Medulla oblongata (tissue), 1 donor: ENCODE data around the gene ARF1.

ENCODE experiments used
- DNase-seq: peaks from one replicate; pipeline ENCODE4 v3.0.0-alpha.2; 2015; ENCODE audit errors: extremely low spot score

ARF1 gene

DNA sequence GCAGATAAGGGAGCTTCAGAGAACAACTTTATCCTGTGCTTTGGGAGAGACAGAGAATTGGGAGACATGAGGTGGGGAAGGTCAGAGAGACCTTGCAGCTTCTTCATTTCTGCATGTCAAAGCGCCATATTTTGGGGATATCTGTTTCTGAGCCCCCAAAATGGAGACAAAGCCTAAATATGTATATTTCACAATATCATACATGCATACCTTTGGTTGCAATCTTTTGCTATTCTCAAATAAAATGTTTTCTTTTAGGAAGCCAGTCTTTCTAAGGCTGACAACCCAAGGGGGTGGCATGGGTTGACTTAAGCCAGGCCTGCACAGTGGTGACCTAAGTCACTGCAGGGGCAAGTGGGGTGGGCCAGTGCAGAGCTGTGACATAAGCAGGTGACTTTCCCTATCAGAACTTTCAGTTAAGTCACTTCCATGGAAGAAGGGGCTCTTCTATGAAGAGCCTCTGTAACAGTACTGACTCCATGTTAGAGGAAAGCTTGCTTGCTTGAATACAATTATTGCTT, 40.5 kb downstream of the ARF1 start:
- no peak for DNase-seq

DNA sequence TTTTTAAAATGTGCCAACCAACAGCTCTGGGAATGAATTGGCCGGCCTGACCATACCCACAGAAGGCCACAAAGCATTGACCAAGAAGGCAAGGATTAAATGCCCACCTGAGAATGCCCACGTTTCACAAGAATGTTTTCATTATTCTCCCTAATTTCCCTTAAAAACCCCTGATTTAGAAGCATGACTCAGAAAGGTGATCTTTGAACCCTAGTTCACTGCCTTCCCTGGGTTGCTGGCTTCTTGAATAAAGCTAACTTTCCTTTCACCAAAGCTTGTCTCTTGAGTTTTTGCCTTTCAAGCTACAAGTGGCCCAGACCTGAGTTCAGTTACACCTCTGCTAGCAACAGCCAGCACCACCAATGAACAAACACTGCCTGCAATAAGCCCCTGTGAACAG, 41.0 kb downstream of the ARF1 start:
- no peak for DNase-seq

DNA sequence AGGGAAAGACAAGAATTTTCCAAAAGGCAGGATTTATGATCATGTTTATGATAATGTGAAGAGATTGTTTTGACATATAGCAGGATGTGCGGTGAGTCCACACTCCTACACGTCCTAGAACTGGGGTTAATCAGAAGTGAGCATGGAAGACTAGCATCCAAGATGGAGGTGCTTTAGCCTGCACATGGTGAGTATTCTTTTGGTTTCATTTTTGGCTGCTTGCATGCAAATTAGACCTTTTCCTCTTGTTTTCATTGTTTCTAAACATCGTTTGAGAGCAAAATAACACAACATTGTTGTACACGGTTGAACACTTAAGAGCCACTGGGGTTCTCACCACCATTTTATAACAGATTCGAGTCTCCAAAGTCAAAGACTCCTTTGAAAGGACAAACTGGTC, 42.7 kb downstream of the ARF1 start:
- DNase-seq: no peak

DNA sequence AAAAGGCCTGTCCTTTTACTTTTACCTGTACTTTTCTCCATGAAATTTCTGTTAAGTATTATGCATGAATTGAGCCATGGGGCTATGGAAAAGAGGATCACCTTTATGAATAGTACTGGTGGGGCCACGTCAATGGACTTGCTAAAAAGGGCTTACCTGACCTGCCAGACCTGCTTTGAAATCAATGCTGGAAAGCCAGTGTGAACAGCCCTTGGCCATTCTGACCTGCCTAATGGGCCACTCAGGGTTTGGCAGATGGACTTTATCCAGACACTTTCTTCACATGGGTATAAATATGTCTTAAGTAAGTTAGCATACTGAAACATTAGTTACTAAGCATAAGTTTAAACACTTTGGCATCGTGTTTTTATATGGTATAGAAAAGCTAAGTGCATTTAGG, 49.3 kb downstream of the ARF1 start:
- DNase-seq: no peak

DNA sequence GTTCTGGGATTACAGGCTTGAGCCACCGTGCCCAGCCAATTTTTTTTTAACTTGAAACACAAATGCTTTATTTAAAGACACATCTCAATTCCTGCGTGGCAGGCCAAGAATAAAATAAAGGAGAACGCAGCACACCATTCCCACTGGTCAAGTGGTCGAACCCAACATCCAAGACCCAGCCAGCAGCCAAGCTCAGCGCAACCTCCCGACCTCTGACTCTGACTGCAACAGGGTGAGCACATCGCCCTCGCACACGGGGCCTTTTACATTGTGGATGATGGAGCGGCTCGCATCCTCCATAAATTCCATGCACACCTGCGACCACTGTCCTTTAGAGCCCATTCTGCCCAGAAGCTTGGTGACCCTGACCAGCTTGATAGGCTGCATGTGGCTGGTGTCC, 52.1 kb downstream of the ARF1 start:
- DNase-seq: no peak

DNA sequence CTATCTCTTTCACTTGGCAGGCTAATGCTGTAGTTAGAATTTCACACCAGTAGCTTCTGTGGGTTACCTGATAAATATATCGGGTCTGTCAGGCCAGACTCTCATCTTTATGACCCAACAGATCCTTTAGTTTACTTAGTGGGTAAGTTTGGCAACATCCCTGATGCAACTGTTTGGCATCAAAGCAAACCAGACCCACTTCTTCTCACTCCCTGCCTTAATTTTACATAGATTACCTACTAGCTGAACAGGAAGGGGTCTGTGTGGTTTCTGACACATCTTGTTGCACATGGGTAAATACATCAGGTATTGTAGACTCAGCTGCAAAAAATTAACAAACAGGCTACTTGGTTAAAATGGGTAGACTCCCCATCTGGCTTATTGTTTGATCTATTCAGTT, 54.4 kb downstream of the ARF1 start:
- no peak for DNase-seq

DNA sequence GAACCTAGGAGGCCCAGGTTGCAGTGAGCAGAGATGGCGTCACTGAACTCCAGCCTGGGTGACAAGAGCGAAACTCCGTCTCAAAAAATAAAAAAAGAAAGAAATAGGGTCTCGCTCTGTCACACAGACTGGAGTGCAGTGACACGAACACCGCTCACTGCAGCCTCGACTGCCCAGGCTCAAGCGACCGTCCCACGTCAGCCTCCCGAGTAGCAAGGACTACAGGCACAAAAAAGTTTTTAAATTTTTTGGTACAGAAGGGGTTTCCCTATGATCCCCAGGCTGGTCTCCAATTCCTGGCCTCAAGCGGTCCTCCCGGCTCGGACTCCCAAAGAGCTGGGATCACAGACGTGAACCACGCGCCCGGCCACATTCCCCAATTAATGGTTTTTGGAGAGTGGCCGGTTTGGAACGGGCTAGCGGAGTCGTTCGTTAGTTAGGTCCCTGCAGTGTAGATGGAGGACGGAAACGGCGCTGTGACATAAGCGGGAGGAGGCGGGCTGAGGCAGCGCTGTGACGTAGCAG, 57.0 kb downstream of the ARF1 start:
- no peak for DNase-seq

DNA sequence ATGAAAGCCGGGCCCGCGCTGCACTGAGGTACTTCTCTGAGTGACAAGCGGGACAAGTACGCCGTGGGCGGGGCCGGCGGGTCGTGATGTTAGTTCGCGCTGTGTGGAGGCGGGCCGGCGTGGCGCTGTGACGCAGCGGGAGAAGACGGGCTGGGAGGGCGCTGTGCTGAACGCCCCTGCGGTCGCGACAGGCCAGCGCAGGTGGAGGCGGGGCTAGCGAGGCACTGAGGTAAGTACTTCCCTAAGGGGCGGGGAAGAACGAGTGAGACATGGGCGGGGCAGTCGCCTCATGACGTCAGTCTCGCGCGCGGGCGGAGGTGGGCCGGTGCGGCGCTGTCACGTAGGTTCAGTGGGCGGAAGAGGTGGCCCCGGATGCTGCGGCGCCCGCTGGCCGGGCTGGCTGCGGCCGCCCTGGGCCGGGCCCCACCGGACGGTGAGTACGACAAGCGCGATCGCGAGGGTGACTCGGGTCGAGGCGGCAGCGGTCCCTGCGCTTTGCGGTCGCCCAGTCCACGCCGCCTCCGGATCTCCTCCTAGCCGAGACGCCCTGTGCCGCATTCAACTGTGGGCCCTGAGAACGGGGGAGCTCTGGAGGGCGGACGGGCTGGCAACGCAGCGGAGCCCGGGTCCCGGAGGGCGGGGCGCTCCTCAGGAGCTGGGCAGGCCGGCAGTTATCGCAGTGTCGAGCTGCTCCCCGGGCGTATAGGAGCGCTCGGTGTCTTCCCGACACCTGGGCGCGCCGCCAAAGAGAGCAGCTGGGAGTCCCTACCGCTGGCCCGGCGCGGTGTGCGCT, 57.6 kb downstream of the ARF1 start, which contains the start of gene GUK1:
TSS of gene GUK1 (plus strand) at position 349 of the 793 bp plus-strand sequence. CDS start at position 373, 24 bp downstream.
- DNase-seq: peak; percentile 97

DNA sequence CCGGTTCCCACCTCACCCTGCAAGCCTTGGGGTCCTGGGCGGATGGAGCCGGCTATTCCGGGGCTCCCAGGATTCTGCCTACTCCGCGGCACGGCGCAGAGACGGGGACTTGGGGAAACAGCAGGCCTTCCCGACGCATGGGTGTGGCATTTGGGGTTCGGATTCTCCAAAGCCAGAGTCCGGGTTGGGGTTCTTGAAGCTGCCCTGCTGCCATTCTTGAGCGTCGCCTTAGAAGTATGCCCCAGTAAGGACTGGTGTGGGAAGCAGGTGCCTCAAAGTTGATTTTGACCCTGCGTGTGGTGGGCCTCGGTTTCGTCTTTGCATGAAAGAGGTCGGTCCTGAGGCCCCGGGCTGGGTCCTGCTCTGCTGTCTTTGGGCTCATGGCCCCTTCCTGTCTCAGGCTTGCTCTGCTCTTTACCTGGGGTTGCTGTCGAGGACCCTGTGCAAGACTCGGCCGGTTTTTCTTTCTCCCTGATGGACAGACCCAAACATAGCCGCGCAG, 58.3 kb downstream of the ARF1 start:
- no peak for DNase-seq

DNA sequence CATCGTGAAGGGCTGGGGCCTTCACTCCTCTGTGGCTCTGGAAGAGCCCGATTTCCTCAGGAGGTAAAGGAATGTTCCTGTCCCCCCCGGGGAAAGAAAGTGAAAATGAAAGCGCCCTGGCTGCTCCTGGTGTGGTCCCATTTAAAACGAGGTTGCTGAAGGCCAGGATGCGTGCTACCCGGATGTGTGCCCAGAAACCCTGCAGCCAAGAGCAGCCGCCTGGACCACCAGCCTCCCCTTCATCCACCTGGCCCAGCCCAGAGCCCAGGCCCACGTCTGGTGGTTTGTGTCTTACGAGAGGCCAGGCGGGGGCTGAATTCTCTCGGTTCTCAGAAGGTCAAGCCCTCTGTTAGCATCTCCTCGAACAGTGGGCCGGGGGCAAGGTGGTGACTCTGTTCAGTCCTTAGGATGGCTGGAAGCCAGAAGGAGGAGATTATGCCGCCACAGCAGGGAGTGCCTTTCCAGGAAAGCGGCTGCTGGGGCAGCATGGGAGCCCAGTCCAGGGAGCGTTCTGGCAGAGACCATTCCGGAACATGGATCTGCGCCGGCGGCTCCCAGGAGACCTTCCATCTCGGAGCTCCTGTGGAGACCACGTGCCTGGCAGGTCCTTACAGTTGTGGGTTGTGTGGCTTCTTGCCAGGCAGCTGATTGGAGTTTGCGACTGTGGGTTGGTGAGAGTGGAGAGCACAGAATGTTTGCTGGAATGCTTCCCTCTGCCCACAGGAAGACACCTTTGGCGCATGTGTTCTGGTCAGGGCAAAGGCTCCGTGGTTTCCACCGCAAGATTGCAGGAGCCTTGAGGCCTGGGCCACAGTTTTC, 58.9 kb downstream of the ARF1 start:
- DNase-seq: peak; percentile 30

DNA sequence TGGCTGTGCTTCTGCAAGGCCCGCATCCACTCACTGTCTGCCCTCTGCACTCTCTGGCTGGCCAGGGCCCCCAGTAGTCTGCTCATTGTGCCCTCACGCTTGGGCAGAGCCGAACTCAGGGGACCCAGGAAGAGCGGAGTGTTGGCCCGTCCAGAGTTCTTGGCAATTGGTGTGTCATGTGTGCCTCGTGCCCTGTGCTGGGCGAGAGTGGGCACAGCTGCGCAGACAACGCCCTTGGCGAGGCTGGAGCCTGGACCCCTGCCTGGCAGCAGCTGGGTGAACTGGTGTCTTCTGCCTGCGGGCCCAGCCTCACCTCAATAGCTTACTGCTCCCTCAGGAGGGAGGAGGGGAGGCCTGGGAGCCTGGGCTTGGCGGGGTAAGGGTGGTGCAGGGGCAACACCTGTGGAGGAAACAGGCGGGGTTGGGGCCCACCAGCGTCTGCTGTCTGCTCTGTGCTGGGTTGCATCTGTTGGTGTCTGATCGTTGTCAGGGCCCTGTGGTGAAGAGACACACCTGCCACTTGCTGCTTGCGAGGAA, 59.7 kb downstream of the ARF1 start:
- DNase-seq: no peak

DNA sequence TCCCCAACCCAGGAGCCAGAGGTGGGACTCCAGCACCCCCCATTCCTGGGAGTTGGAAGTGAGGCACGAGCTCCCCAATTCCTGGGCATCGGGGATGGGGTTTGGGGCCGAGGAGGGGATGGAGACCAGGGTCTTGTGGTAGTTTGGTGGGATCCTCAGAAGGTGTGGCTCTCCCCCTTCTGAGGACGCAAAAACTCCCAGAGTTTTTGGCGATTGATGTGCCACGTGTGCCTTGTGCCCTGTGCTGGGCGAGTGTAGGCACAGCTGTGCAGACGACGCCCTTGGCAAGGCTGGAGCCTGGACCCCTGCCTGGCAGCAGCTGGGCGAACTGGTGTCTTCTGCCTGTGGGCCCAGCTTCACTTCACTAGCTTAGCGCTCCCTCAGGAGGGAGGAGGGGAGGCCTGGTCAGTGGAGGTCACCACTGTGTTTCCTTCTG, 60.2 kb downstream of the ARF1 start:
- no peak for DNase-seq

DNA sequence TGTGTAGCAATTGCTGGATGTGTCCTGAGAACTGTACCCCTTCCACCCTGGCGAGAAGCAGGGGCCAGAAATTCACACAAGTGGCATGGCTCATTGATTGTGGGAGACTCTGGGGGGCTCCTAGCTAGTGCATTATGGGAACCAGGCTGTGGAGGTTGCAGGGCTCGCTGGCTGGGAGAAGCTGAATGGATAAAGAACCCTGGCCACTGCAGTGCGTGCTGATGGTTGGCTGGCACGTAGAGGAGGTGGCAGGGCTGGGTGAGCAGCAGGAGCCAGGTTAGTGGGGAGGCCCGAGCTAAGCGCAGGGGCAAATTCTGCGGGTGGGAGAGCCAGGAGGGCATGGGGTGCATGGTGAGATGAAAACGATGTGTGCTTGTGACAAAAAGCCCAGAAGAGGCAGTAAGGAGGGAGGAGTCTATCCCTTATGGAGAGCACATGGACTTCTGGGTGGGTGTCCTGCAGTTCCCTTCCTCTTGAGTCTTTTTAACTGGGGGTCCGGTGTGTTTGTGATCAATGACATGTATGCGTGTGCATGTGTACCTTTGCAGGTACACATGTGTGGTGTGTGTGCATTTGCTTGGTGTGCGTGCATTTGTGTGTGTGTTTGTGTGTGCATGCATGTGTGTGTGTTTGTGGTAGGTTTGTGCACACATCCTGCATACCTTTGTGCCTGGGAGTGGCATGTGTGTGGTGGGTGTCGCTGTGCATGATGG, 61.1 kb downstream of the ARF1 start:
- DNase-seq: no peak

DNA sequence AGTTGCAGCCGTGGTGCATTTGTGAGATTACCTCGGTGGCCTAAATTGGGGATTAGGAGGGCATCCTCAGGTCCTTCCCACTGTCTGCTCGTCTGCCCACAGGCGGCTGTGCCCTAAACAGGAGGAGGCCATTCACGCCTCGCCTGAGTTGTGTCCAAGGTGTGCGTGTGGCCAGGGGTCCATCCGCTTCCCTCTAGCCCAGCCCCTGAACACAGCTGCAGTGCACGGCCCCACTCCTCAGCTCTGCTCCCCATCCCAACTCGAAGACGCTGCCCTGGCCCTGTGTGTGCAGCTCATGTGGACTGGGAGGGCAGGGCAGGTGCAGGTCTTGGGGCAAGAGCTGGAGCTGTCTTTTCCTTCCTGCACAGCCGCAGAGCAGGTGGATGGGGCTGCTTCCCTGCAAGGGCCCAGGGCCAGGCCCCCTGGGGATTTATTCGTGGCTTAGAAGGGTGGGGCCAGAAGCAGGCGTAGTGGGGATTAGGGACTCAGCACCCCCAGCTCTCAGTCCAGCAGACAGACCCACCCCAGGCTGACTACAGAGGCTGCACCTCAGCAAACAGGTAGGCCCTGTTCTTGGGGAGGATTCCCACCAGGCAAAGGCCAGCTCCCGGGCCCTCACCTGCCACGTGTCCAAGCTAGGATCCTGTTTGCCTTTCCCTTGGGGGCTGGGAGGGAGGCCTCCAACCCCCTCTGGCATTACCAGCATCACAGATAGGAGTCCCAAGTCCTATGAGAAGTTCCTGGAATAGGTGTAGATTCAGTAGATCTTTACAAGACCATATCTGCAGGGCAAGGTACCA, 61.9 kb downstream of the ARF1 start:
- DNase-seq: no peak

DNA sequence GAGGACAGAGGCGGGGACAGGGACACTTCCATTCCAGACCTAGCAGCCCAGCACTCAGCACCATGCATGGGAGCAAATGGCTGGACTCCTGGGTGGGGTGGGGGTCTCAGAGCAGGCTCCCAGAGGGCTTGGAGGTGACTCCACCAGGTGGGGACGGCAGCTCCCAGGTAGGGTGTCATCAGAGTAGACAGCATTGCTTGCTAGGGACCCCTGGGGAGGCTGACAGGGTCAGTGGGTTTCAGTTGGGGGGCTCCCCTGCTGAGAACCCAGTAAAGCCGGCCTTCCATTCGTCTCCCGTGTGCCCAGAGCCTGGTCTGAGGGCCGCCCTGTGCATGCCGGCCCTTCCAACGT, 62.5 kb downstream of the ARF1 start:
- DNase-seq: no peak

DNA sequence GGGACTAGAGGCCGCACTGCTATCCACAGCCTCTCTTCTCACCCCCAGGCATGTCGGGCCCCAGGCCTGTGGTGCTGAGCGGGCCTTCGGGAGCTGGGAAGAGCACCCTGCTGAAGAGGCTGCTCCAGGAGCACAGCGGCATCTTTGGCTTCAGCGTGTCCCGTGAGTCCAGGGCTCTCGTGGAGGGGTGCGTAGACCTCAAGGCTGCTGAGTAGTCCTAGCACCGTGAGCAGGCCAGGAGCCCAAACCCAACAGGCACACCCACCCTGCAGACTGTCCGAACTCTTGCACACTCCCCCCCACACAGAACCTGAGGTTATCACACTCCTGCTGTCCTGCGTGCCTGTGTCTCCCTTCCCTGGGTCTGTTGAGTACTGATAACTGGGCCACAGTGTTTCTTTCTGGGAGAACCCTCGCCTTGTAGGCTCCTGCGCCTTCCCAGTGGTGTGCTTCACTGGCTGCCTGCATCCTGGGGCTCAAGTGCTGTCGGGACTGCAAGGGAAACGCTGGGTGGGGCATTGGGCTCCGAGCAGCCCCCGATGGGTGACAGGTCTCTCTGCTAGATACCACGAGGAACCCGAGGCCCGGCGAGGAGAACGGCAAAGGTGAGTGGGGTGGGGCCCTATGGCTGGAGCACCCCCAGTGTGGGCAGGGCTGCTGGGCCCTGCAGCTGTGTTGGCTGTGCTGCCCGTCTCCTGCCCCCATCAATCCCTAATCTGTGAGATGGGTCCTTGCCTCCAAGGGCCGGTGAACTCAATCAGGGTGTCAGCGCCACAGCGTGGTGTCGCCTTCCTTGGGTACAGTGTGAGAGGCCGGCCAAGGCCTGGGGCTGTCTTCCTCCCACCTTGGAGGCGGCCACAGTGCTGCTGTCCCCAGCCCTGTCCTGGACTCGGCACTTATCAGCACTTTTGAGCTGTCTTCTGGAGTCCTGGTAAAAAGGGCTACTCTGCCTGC, 63.2 kb downstream of the ARF1 start:
- DNase-seq: no peak

DNA sequence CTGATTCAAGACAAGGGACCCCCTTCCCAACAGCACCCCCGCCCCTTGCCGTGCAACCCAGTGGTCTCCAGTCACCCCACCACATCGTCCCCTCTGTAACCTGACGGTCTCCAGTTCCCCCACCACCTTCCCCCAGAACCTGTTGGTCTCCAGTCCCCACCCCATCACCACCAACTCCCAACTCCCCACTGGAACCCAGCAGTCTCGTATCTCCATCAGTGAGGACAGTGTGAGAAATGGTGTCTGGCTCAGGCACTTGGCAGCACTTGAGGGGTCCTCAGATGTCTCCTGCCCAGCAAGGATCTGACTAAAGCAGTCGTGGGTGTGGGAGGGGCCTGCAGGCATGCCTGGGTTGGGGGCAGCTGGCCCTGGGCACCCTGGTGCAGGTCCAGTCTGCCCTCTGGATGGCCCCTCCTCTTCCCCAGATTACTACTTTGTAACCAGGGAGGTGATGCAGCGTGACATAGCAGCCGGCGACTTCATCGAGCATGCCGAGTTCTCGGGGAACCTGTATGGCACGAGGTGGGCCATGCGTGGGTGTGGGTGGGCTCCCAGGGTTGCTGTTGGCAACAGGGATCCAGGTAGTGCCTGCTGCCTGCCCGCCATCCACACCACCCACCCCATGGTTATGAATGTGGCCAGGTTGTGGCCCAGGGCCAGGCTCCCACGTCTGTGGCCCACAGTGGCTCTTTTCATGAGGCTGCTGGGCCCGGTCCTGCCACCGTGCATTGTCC, 64.1 kb downstream of the ARF1 start:
- no peak for DNase-seq

DNA sequence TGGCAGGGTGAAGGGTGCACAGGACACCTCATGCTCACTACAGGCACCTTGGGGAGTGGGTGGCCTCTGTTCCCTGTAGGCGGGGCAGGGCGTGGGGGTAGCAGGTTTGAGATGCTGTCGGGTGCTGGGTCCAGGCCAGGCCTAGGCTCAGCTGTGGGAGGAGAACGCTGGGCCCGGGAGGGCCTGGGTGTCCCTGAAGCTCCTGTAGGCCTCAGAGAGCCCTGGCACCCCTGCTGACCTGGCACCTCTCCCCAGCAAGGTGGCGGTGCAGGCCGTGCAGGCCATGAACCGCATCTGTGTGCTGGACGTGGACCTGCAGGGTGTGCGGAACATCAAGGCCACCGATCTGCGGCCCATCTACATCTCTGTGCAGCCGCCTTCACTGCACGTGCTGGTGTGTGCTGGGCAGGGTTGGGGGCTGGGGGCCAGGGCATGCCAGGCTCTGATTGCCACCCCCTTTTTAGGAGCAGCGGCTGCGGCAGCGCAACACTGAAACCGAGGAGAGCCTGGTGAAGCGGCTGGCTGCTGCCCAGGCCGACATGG, 64.7 kb downstream of the ARF1 start:
- no peak for DNase-seq

DNA sequence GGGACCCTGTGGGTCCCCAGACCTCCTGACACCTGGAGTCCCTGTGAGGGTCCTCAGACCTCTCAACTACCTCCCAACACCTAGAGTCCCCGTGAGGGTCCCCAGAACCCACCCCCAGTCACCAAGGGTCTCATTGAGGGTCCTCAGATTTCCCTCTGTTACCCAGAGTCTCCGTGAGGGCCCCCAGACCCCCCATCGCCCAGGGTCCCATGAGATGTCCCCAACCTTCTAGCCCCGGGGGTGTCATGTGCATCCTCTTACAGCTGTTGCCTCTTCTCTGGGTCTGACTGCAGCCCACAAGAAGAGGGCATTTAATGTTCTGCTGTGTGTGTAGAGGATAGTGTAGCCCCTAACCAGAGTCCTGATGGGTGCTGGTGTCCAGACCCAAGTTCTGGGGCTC, 65.3 kb downstream of the ARF1 start:
- no peak for DNase-seq
